Spinal cord (tissue), 10 donors: ENCODE measurements around the gene STMP1. TPM values are rescaled to one million over a fixed set of nuclear protein-coding genes. Genes with fewer than 3 reads are reported as not detected.

ENCODE experiments used
- DNase-seq, 6 donors: peaks; one replicate each; pipeline versions ENCODE4 v3.0.0 to v3.0.0-alpha.2; 2013 to 2015; ENCODE audit warnings: low spot score in 6 of 6, low read depth in 4 of 6
- H3K27ac ChIP-seq: one replicate; pipeline ENCODE4 v1.5.1; 2013; ENCODE audit warnings: low read depth, low read length, control low read depth
- H3K27me3 ChIP-seq: one replicate; pipeline ENCODE4 v1.6.1; 2013; ENCODE audit warnings: low read length; ENCODE audit not compliant: control insufficient read depth, insufficient read depth
- H3K36me3 ChIP-seq: one replicate; pipeline ENCODE4 v1.6.1; 2013; ENCODE audit warnings: low read length; ENCODE audit not compliant: control insufficient read depth, insufficient read depth
- H3K4me1 ChIP-seq: one replicate; pipeline ENCODE4 v1.6.1; 2013; ENCODE audit warnings: low read length; ENCODE audit not compliant: control insufficient read depth, insufficient read depth
- H3K4me3 ChIP-seq: one replicate; pipeline ENCODE4 v1.5.1; 2013; ENCODE audit warnings: low read depth, low read length, control low read depth
- H3K9me3 ChIP-seq: one replicate; pipeline ENCODE4 v1.6.1; 2013; ENCODE audit warnings: low read length; ENCODE audit not compliant: control insufficient read depth, insufficient read depth
- WGBS: methylation state at CpG from one replicate; pipeline ENCODE4 v1.1.5; 2013; ENCODE audit warnings: missing lambda C conversion rate; ENCODE audit not compliant: insufficient coverage; 5-methylcytosine and 5-hydroxymethylcytosine counted together
- polyA plus RNA-seq, 2 donors: library from polyadenylated mRNA; unstranded; fragments of 120-200 nt; gene quantifications; one replicate each; pipeline ENCODE4 v1.2.1, GENCODE V29; 2013; ENCODE audit not compliant: insufficient read length in 2 of 2
- total RNA-seq, 2 donors: library from RNA; depleted of rRNA in 1 of 2; stranded (reverse); fragments of 120-200 nt in 1 of 2; fragments of >200 nt in 1 of 2; gene quantifications; one replicate each; pipeline versions ENCODE4 v1.2.3 to v1.2.4, GENCODE V29; 2013 to 2014
- donor health status: healthy.

The STMP1 gene
- total and polyA plus RNA-seq, 4 donors = 29.0 to 84.7 (median 49.8) TPM

GRCh38 chr7:135715055-135715522 is 52.8 kb downstream of the STMP1 start:
- H3K4me1 ChIP-seq = peaks cover 20% of the 10 kb centered on the region
- H3K36me3 ChIP-seq = peaks cover 2% of the 10 kb centered on the region
- peaks cover 2% of the 10 kb centered on the region for H3K27me3 ChIP-seq
- no peak overlapping the region for H3K27ac ChIP-seq
- no peak overlapping the region for H3K4me3 ChIP-seq
- no peaks in the 10 kb centered on the region for H3K9me3 ChIP-seq
- no peak for DNase-seq
- 100% methylated on average over 5 of the region's 5 CpGs for WGBS

GRCh38 chr7:135715673-135716072 is 53.4 kb downstream of the STMP1 start:
- DNase-seq = no peak
- no peak overlapping the region for H3K4me3 ChIP-seq
- H3K4me1 ChIP-seq = peaks cover 20% of the 10 kb centered on the region
- peaks cover 2% of the 10 kb centered on the region for H3K36me3 ChIP-seq
- H3K27ac ChIP-seq = no peak overlapping the region
- no CpG with 5 or more reads among the region's 1 CpG for WGBS
- H3K27me3 ChIP-seq = peaks cover 2% of the 10 kb centered on the region
- H3K9me3 ChIP-seq = no peaks in the 10 kb centered on the region

- 21% methylated on average over 6 of the region's 9 CpGs for WGBS
- peaks cover 2% of the 10 kb centered on the region for H3K27me3 ChIP-seq
- peak in 4 of 6 donors; percentile 31 to 89 (median 68) for DNase-seq
- peaks cover 20% of the 10 kb centered on the region for H3K4me1 ChIP-seq
- H3K4me3 ChIP-seq = no peak overlapping the region
- peaks cover 2% of the 10 kb centered on the region for H3K36me3 ChIP-seq
- no peak overlapping the region for H3K27ac ChIP-seq
- H3K9me3 ChIP-seq = no peaks in the 10 kb centered on the region
These were observed 54.4 kb downstream of the STMP1 start for GRCh38 chr7:135716677-135717238.

- DNase-seq = peak in 1 of 6 donors; percentile 54
- Histone ChIP-seq H3K9me3 (no peaks in the 10 kb centered on the region), H3K36me3 (peaks cover 2% of the 10 kb centered on the region), H3K27ac (no peak overlapping the region), H3K4me1 (peaks cover 19% of the 10 kb centered on the region), H3K27me3 (peaks cover 2% of the 10 kb centered on the region), H3K4me3 (no peak overlapping the region)
- 50% methylated on average over 1 of the region's 3 CpGs for WGBS
These were observed 55.4 kb downstream of the STMP1 start for GRCh38 chr7:135717693-135718092.

GRCh38 chr7:135718219-135718618 is 55.9 kb downstream of the STMP1 start:
- no peak for DNase-seq
- WGBS = 100% methylated on average over 2 of the region's 2 CpGs
- no peak overlapping the region for H3K4me3 ChIP-seq
- H3K9me3 ChIP-seq = no peaks in the 10 kb centered on the region
- H3K4me1 ChIP-seq = peaks cover 16% of the 10 kb centered on the region
- H3K36me3 ChIP-seq = peaks cover 2% of the 10 kb centered on the region
- peaks cover 5% of the 10 kb centered on the region for H3K27me3 ChIP-seq
- H3K27ac ChIP-seq = no peak overlapping the region

- no peak overlapping the region for H3K4me3 ChIP-seq
- no peak overlapping the region for H3K27ac ChIP-seq
- DNase-seq = peak in 3 of 6 donors; percentile 20 to 79 (median 58)
- peaks cover 2% of the 10 kb centered on the region for H3K36me3 ChIP-seq
- WGBS = 51% methylated on average over 4 of the region's 7 CpGs
- no peaks in the 10 kb centered on the region for H3K9me3 ChIP-seq
- H3K4me1 ChIP-seq = peaks cover 12% of the 10 kb centered on the region
- peaks cover 3% of the 10 kb centered on the region for H3K27me3 ChIP-seq
These were observed 56.6 kb downstream of the STMP1 start for GRCh38 chr7:135718794-135719437.

GRCh38 chr7:135719688-135720087 is 57.4 kb downstream of the STMP1 start:
- H3K27me3 ChIP-seq = peaks cover 3% of the 10 kb centered on the region
- no peak overlapping the region for H3K27ac ChIP-seq
- peaks cover 5% of the 10 kb centered on the region for H3K4me1 ChIP-seq
- no CpG with 5 or more reads among the region's 2 CpGs for WGBS
- H3K9me3 ChIP-seq = no peaks in the 10 kb centered on the region
- peaks cover 2% of the 10 kb centered on the region for H3K36me3 ChIP-seq
- no peak overlapping the region for H3K4me3 ChIP-seq
- DNase-seq = no peak

GRCh38 chr7:135721198-135721820 is 59.0 kb downstream of the STMP1 start:
- Histone ChIP-seq H3K27ac (no peak overlapping the region), H3K4me3 (no peak overlapping the region), H3K36me3 (no peaks in the 10 kb centered on the region), H3K4me1 (peaks cover 3% of the 10 kb centered on the region), H3K9me3 (no peaks in the 10 kb centered on the region), H3K27me3 (peaks cover 3% of the 10 kb centered on the region)
- no peak for DNase-seq
- WGBS = 95% methylated on average over 21 of the region's 21 CpGs

- WGBS = 91% methylated on average over 7 of the region's 7 CpGs
- peaks cover 3% of the 10 kb centered on the region for H3K27me3 ChIP-seq
- H3K9me3 ChIP-seq = no peaks in the 10 kb centered on the region
- no peak overlapping the region for H3K4me3 ChIP-seq
- DNase-seq = no peak
- H3K4me1 ChIP-seq = peaks cover 3% of the 10 kb centered on the region
- H3K27ac ChIP-seq = no peak overlapping the region
- H3K36me3 ChIP-seq = no peaks in the 10 kb centered on the region
These were observed 61.1 kb downstream of the STMP1 start for GRCh38 chr7:135723411-135723810.
